Panc1 (cell line): Measurements from ENCODE around the gene MYO18A. TPM values are rescaled to one million over a fixed set of nuclear protein-coding genes. Genes with fewer than 3 reads are reported as not detected.
A peak's percentile ranks its signal among the peaks of the same experiment; 100 is the strongest.

ENCODE experiments used
- ATAC-seq: fragments of 200-7000 bp; cut with Tn5 transposase; 2 replicates; pipeline ENCODE4 v1.9.1; 2020; ENCODE audit warnings: mild to moderate bottlenecking, moderate library complexity
- BruUV-seq: library from RNA; stranded (reverse); fragments of 400-500 nt; replicated peaks from 2 replicates; lab custom pipeline; 2021; lab: Mats Ljungman, UMichigan
- CTCF ChIA-PET: fragments of 300-600 bp; sonication (Branson Sonifier 250); formaldehyde crosslinking; loops from one replicate; lab custom pipeline; 2022; ENCODE audit warnings: antibody characterized with exemption; lab: Charles Lee
- POLR2A ChIA-PET: fragments of 300-600 bp; sonication (Branson Sonifier 250); formaldehyde crosslinking; loops from one replicate; lab custom pipeline; 2022; ENCODE audit warnings: antibody characterized with exemption; lab: Charles Lee
- DNase-seq: peaks from one replicate; pipeline ENCODE4 v3.0.0-alpha.2; 2010; ENCODE audit warnings: low read depth, low spot score
- H3K27ac ChIP-seq: 2 replicates; pipeline ENCODE4 v1.5.1; 2011; ENCODE audit warnings: mild to moderate bottlenecking, low read length, inconsistent platforms
- H3K27me3 ChIP-seq: fragments of 200-500 bp; sonication (Bioruptor generic); 2 replicates; pipeline ENCODE4 v1.6.0; 2014; ENCODE audit warnings: low read length, inconsistent platforms; ENCODE audit not compliant: control insufficient read depth, insufficient read depth
- H3K36me3 ChIP-seq: fragments of 200-500 bp; sonication (Bioruptor generic); 2 replicates; pipeline ENCODE4 v1.5.1; 2014; ENCODE audit warnings: inconsistent platforms, mild to moderate bottlenecking, low read length, moderate library complexity; ENCODE audit not compliant: control insufficient read depth, insufficient read depth
- H3K4me1 ChIP-seq: 2 replicates; pipeline ENCODE4 v1.5.1; 2011; ENCODE audit warnings: inconsistent platforms, mild to moderate bottlenecking, low read length, moderate library complexity; ENCODE audit not compliant: control insufficient read depth, insufficient read depth
- H3K4me3 ChIP-seq, 2 experiments: 2 replicates each; pipeline ENCODE4 v1.5.1; 2011 to 2012; ENCODE audit warnings: low read depth in 2 of 2, low read length in 2 of 2, mild to moderate bottlenecking in 2 of 2, inconsistent platforms in 1 of 2, moderate library complexity in 1 of 2
- H3K9me3 ChIP-seq: fragments of 200-500 bp; sonication (Bioruptor generic); 2 replicates; pipeline ENCODE4 v1.5.1; 2014; ENCODE audit warnings: low read depth, mild to moderate bottlenecking, inconsistent platforms, low read length, moderate library complexity; ENCODE audit not compliant: control insufficient read depth, insufficient read depth
- POLR2AphosphoS5 ChIP-seq: IDR thresholded peaks from 2 replicates; pipeline ENCODE4 v1.6.1; 2012; ENCODE audit warnings: mild to moderate bottlenecking, low read depth, low read length, moderate library complexity
- SIN3A ChIP-seq: IDR thresholded peaks from 2 replicates; pipeline ENCODE4 v1.6.1; 2012; ENCODE audit warnings: low read depth, mild to moderate bottlenecking, low read length, moderate library complexity, borderline replicate concordance; ENCODE audit not compliant: insufficient read depth
- TCF7L2 ChIP-seq: IDR thresholded peaks from 2 replicates; pipeline ENCODE4 v1.6.1; 2011; ENCODE audit warnings: mild to moderate bottlenecking, low read depth, low read length, inconsistent platforms
- in situ Hi-C: cut with HindIII; loops from 2 replicates; pipeline ENCODE4 v1.10.0; 2016; ENCODE audit warnings: low sequenced_read_pairs, low pct_unique_long_range_greater_than_20kb
- intact Hi-C: fragments of 100-400 bp; cut with micrococcal nuclease; formaldehyde crosslinking; loops from one replicate; pipeline ENCODE4 v1.10.0; 2022; ENCODE audit not compliant: unreplicated experiment
- total RNA-seq: library from RNA; stranded (reverse); gene quantifications from one replicate; pipeline ENCODE4 v1.2.1, GENCODE V29; 2021; ENCODE audit not compliant: unreplicated experiment
- TF ChIP-seq, protein P1 (sequence below): fragments of 450-650 bp; IDR thresholded peaks from 2 replicates; pipeline ENCODE4 v1.5.1; 2017; ENCODE audit warnings: mild to moderate bottlenecking
- TF ChIP-seq, protein P2 (sequence below), 2 experiments: IDR thresholded peaks; 2 replicates each; pipeline ENCODE4 v1.6.1; 2011 to 2012; ENCODE audit warnings: low read depth in 2 of 2, control low read depth in 1 of 2, low read length in 1 of 2, mild to moderate bottlenecking in 1 of 2, moderate library complexity in 1 of 2; ENCODE audit not compliant: insufficient read depth in 1 of 2

The MYO18A gene
- total RNA-seq, 1 experiment from 2014 or later = 108 TPM

DNA sequence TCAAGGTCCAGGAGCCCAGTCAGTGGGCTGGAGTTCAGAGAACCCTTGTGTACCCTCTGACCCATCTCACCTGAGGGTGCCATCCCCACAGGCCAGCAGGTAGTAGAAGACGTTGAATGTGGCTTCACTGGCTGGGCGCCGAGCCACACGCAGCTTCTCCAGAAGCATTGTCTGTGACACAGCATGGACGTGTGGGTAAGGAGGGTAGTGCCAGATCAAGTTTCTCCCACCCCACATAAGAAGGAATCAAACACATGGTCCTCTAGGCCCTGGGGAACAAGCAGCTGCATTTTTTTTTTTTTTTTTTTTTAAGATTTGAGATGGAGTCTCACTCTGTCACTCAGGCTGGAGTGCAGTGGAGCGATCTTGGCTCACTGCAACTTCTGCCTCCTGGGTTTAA is 60.9 kb downstream of the MYO18A start:
- intact Hi-C loops = no loop called here

DNA sequence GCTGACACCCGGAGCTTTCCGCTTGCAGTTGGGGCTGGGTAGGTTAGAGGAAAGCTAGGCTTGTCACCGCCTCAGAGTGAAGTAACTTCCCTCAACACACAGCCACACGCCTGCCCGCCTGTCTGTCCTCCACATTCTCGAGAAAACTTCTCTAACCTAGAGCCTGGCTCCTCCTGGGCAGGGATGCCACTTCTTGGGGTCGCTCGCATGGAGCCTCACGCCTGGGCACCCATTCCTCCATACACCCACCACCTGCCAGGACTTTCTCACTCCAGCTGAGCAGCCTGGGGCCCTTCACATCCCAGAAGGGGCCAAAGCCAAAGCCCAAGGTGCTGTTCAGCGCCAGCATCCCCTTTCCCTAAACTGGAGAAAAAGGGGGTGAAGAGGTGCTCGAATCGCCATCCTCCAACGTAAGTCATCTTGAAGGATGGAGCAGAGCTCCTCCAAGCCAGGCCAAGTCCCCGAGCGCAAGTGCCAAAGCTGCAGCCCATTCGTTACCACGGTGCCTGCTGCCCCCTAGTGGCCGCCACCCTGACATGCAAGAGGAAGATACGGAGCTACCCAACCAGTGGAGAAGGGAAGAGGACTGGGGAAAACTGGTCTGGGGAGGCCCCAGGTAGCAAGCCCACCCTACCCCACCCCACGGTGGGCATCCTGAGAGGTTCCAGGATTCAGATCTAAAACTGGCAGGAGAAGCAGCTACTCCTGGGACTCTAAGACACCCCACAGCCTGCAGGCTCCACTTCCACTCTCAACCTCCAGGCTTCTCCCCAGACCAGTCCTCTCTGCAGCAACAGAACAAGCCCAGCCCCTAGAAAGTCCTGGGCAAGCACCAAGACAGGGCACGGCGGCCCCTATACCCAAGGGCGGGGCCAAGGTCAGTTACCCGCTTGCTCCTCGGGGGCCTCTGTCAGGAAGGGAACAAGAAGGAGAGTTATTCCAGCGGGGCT is 63.1 kb downstream of the MYO18A start:
- intact Hi-C loops (no loop called here), in situ Hi-C loops (no loop called here)
- TF ChIP-seq SIN3A (no peak), TCF7L2 (no peak), POLR2AphosphoS5 (no peak)
- TF ChIP-seq, protein P1, sequence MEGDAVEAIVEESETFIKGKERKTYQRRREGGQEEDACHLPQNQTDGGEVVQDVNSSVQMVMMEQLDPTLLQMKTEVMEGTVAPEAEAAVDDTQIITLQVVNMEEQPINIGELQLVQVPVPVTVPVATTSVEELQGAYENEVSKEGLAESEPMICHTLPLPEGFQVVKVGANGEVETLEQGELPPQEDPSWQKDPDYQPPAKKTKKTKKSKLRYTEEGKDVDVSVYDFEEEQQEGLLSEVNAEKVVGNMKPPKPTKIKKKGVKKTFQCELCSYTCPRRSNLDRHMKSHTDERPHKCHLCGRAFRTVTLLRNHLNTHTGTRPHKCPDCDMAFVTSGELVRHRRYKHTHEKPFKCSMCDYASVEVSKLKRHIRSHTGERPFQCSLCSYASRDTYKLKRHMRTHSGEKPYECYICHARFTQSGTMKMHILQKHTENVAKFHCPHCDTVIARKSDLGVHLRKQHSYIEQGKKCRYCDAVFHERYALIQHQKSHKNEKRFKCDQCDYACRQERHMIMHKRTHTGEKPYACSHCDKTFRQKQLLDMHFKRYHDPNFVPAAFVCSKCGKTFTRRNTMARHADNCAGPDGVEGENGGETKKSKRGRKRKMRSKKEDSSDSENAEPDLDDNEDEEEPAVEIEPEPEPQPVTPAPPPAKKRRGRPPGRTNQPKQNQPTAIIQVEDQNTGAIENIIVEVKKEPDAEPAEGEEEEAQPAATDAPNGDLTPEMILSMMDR = peak; percentile 96
- TF ChIP-seq, protein P2, sequence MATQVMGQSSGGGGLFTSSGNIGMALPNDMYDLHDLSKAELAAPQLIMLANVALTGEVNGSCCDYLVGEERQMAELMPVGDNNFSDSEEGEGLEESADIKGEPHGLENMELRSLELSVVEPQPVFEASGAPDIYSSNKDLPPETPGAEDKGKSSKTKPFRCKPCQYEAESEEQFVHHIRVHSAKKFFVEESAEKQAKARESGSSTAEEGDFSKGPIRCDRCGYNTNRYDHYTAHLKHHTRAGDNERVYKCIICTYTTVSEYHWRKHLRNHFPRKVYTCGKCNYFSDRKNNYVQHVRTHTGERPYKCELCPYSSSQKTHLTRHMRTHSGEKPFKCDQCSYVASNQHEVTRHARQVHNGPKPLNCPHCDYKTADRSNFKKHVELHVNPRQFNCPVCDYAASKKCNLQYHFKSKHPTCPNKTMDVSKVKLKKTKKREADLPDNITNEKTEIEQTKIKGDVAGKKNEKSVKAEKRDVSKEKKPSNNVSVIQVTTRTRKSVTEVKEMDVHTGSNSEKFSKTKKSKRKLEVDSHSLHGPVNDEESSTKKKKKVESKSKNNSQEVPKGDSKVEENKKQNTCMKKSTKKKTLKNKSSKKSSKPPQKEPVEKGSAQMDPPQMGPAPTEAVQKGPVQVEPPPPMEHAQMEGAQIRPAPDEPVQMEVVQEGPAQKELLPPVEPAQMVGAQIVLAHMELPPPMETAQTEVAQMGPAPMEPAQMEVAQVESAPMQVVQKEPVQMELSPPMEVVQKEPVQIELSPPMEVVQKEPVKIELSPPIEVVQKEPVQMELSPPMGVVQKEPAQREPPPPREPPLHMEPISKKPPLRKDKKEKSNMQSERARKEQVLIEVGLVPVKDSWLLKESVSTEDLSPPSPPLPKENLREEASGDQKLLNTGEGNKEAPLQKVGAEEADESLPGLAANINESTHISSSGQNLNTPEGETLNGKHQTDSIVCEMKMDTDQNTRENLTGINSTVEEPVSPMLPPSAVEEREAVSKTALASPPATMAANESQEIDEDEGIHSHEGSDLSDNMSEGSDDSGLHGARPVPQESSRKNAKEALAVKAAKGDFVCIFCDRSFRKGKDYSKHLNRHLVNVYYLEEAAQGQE (IDR thresholded peaks at IDR 0.05; ENCODE audit: insufficient read depth in 1 of 2, low read depth in 2 of 2, low read length in 1 of 2) = no peak
- no peaks in the 10 kb centered on the region for H3K9me3 ChIP-seq
- BruUV-seq = no TSS peak
- no peak overlapping the region for H3K27ac ChIP-seq
- ChIA-PET POLR2A (interaction anchor here (0.5 to 0.6 kb wide), 2 partner anchors 68 to 1767 kb away, joined by 5 read pairs; no protein-coding TSS in a partner anchor), CTCF (interaction anchor here (0.5 to 2.7 kb wide), 24 partner anchors 7 to 366 kb away, joined by 3 to 80 read pairs (median 4); no protein-coding TSS in a partner anchor)
- ATAC-seq (peak; percentile 76), DNase-seq (peak; percentile 35)
- H3K4me1 ChIP-seq = peaks cover 5% of the 10 kb centered on the region; the same call in 1 of the 2 replicates
- H3K4me3 ChIP-seq = no peak overlapping the region
- H3K36me3 ChIP-seq = peaks cover 3% of the 10 kb centered on the region
- no peaks in the 10 kb centered on the region for H3K27me3 ChIP-seq

More for the DNA sequence above, 60.9 kb downstream of the MYO18A start:
- in situ Hi-C loops = no loop called here
- Histone ChIP-seq H3K27me3 (no peaks in the 10 kb centered on the region), H3K36me3 (peaks cover 3% of the 10 kb centered on the region), H3K9me3 (no peaks in the 10 kb centered on the region), H3K4me1 (peaks cover 5% of the 10 kb centered on the region; the same call in 1 of the 2 replicates), H3K27ac (no peak overlapping the region), H3K4me3 (no peak overlapping the region)
- ATAC-seq (no peak), DNase-seq (no peak)
- ChIA-PET POLR2A (no interaction called here), CTCF (interaction anchor here (0.7 kb wide), 1 partner anchor 381 kb away, joined by 8 read pairs; no protein-coding TSS in a partner anchor)
- TF ChIP-seq, protein P2 (IDR thresholded peaks at IDR 0.05; ENCODE audit: insufficient read depth in 1 of 2, low read depth in 2 of 2, low read length in 1 of 2) = no peak
- TF ChIP-seq SIN3A (no peak), TCF7L2 (no peak), POLR2AphosphoS5 (no peak)
- TF ChIP-seq, protein P1 = no peak
- no TSS peak for BruUV-seq
